Heart left ventricle (tissue), 13 donors: ENCODE results near the gene RPL3.

Experiments used
- CTCF ChIP-seq, 12 donors: fragments of 200-600 bp; sonication (generic) in 4 of 12; IDR thresholded peaks; one replicate each; pipeline versions ENCODE4 v1.5.0 to v1.8.0; 2018 to 2022; ENCODE audit warnings: antibody characterized with exemption in 12 of 12, mild to moderate bottlenecking in 5 of 12
- POLR2A ChIP-seq, 2 donors: fragments of 450-650 bp; IDR thresholded peaks; one replicate each; pipeline ENCODE4 v1.6.1; 2017; ENCODE audit warnings: antibody characterized with exemption in 2 of 2, mild to moderate bottlenecking in 2 of 2, moderate library complexity in 2 of 2
- donor health status: ischemic (EF 13 %, LVEDD 7.1; RV severe dilation, severe dysfunction).
- donor health status: DM: no; HTN: yes; CAD: no.
- donor health status: DM: no; HTN: no; CAD: no.
- donor health status: ischemic (EF 25% LVEDD 6.9; RV normal size, moderate dysfunction).
- donor health status: ischemic (EF 25% LVEDD 5.7; RV mildly dilated, moderate dysfunction).
- donor health status: ischemic (EF 35%, LVEDD 5.7; RV mildly dilated, moderate dysfunction).
- donor health status: nonischemic (EF 11% LVEDD 7.7; RV severe dilation, severe dysfunction).
- donor health status: DM: yes; HTN: yes; CAD: no.
- donor health status: PGD.
- donor health status: ischemic (EF 29% LVEDD 5.4; RV normal size, mild dysfunction).
- donor health status: nonischemic (EF 23%, LVEDD 6.1; RV moderate dilation, normal function).

GRCh38 chr22:39280250-39280649 lies 39.2 kb downstream of the RPL3 start:
- TF ChIP-seq POLR2A (IDR thresholded peaks at IDR 0.05) (no peak), CTCF (IDR thresholded peaks at IDR 0.05) (no peak)
